Activated CD8-positive, alpha-beta memory T cell treated with anti-CD3 and anti-CD28 coated beads for 4 hours (primary cell): Measurements from ENCODE around the gene RNF121.

Experiments used
- DNase-seq, 2 donors: peaks; one replicate each; pipeline ENCODE4 v3.0.0-alpha.2; 2020; ENCODE audit warnings: low read depth in 2 of 2

Gene RNF121

GRCh38 chr11:72005347-72006260 is 76.8 kb downstream of the RNF121 start:
- DNase-seq, result no peak

- DNase-seq, result no peak
Measured at GRCh38 chr11:72006309-72007088, 77.7 kb downstream of the RNF121 start.

GRCh38 chr11:72007089-72007476 is 78.2 kb downstream of the RNF121 start:
- DNase-seq, result no peak

GRCh38 chr11:72007587-72007986 is 78.7 kb downstream of the RNF121 start:
- no peak for DNase-seq

GRCh38 chr11:72008728-72009127 is 79.9 kb downstream of the RNF121 start:
- no peak for DNase-seq

GRCh38 chr11:72009156-72009555 is 80.3 kb downstream of the RNF121 start:
- DNase-seq, result no peak

- no peak for DNase-seq
Measured at GRCh38 chr11:72010529-72011233, 81.8 kb downstream of the RNF121 start.

GRCh38 chr11:72012091-72012630 is 83.3 kb downstream of the RNF121 start:
- no peak for DNase-seq

- no peak for DNase-seq
Measured at GRCh38 chr11:72012897-72013721, 84.3 kb downstream of the RNF121 start.

GRCh38 chr11:72013765-72014711 is 85.2 kb downstream of the RNF121 start:
- DNase-seq, result no peak

GRCh38 chr11:72014761-72015320 is 86.0 kb downstream of the RNF121 start:
- no peak for DNase-seq

GRCh38 chr11:72015511-72016061 is 86.7 kb downstream of the RNF121 start:
- no peak for DNase-seq

GRCh38 chr11:72018171-72018570 is 89.3 kb downstream of the RNF121 start:
- no peak for DNase-seq

GRCh38 chr11:72023335-72023734 is 94.5 kb downstream of the RNF121 start:
- no peak for DNase-seq

GRCh38 chr11:72024069-72024754 is 95.4 kb downstream of the RNF121 start:
- DNase-seq, result no peak

GRCh38 chr11:72026090-72026489 is 97.2 kb downstream of the RNF121 start:
- no peak for DNase-seq

- no peak for DNase-seq
Measured at GRCh38 chr11:72030472-72031045, 101.7 kb downstream of the RNF121 start.

- DNase-seq, result no peak
Measured at GRCh38 chr11:72036687-72037086, 107.8 kb downstream of the RNF121 start.
